ENCODE measurements around the gene SIN3B. TPM values are rescaled to one million over a fixed set of nuclear protein-coding genes. Genes with fewer than 3 reads are reported as not detected.
"Not testable (repeated sequence)": the region's sequence is repeated elsewhere in the genome, so short reads cannot be mapped to it uniquely, and the experiment has no call there.

SIN3B gene, protein sequence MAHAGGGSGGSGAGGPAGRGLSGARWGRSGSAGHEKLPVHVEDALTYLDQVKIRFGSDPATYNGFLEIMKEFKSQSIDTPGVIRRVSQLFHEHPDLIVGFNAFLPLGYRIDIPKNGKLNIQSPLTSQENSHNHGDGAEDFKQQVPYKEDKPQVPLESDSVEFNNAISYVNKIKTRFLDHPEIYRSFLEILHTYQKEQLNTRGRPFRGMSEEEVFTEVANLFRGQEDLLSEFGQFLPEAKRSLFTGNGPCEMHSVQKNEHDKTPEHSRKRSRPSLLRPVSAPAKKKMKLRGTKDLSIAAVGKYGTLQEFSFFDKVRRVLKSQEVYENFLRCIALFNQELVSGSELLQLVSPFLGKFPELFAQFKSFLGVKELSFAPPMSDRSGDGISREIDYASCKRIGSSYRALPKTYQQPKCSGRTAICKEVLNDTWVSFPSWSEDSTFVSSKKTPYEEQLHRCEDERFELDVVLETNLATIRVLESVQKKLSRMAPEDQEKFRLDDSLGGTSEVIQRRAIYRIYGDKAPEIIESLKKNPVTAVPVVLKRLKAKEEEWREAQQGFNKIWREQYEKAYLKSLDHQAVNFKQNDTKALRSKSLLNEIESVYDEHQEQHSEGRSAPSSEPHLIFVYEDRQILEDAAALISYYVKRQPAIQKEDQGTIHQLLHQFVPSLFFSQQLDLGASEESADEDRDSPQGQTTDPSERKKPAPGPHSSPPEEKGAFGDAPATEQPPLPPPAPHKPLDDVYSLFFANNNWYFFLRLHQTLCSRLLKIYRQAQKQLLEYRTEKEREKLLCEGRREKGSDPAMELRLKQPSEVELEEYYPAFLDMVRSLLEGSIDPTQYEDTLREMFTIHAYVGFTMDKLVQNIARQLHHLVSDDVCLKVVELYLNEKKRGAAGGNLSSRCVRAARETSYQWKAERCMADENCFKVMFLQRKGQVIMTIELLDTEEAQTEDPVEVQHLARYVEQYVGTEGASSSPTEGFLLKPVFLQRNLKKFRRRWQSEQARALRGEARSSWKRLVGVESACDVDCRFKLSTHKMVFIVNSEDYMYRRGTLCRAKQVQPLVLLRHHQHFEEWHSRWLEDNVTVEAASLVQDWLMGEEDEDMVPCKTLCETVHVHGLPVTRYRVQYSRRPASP
- total RNA-seq: 47.8 TPM

GRCh38 chr19:16829010-16829821 is at the start of gene SIN3B:
SIN3B (plus strand) TSS chr19:16829398; CDS start chr19:16829421, 23 bp downstream.
- DNase-seq: peak; percentile 76

DNA sequence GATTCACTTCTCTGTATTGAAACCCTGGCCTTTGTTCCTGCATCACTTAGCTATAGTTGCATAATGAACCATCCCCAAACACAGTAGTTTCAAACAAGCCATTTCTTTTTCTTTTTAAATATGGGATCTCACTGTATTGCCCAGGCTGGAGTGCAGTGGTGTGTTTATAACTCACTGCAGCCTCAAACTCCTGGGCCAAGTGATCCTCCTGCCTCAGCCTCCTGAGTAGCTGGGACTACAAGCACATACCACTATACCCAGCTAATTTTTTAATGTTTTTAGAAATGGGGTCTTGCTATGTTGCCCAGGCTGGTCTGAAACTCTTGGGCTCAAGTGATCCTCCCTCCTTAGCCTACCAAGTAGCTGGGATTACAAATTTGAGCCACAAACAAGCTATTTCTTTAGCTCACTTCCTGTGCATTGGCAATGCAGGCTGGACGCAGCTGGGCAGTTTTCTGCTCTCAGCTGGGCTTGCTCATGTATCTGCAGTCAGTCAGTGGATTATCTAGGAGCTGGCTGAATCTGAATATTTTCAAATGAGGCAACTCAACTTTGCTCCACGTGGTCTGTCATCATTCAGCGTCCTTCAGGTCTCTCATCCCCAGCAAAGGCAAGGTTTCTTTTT is 49.5 kb upstream of the SIN3B start:
- no peak for DNase-seq

DNA sequence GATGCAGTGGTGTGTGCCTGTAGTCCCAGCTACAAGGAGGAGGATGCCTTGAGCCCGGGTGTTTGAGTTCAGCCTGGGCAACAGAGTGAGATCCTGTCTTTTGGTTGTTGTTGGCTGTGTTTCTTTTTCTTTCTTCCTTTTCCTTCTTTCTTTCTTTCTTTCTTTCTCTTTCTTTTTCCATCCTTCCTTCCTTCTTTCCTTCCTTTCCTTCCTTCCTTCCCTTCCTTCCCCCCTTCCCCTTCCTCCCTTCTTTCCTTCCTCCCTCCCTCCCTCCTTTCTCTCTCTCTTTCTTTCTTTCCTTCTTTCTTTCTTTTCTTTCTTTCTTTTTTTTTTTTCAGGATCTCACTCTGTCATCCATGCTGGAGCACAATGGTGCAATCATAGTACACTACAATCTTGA is 46.5 kb upstream of the SIN3B start:
- no peak for DNase-seq

- no peak for DNase-seq
Measured at GRCh38 chr19:16788479-16788878, 40.7 kb upstream of the SIN3B start.

- DNase-seq: no peak
Measured at GRCh38 chr19:16789238-16789637, 40.0 kb upstream of the SIN3B start.

- no peak for DNase-seq
Measured at GRCh38 chr19:16790051-16790450, 39.1 kb upstream of the SIN3B start.

- DNase-seq: no peak
Measured at GRCh38 chr19:16791942-16792341, 37.3 kb upstream of the SIN3B start.

DNA sequence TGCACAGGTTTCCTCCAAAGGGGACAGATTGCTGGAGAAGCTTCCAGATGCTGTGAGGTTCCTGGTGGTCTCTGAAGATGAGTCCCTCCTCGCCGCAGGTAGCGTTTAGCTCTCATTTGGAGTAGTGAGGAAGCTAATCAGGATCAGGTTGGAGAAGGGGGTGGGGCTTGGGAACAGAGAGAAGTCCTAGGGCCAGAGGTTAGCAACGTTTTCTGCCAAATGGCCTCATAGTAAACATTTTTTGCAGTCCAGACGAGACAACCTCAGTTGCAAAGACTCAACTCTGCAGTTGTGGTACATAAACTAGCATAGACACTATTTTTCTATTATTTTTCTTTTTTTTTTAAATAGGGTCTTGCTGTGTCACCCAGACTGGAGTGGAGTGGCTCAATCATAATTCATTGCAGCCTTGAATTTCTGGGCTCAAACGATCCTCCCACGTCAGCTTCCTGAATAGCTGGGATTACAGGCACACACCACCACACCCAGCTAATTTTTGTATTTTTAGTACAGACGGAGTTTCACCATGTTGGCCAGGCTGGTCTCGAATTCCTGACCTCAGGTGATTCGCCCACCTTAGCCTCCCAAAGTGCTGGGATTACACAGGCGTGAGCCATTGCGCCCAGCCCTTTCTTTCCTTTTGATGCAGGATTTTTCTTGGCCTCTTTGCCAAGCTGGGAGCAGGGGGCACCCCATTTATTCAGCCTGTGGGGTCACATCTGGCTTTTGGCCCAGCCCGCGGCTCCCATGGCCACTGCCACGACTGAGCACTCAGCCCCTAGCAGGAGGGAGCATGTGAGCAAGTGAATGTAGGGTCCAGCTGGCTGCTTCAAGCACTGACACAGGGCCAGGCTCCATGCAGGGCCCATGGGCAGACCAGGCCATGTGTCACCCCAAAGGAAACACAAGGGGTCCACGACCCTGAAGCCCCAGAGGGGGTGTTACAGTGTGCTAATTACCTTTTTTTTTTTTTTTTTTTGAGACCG is 34.4 kb upstream of the SIN3B start:
- DNase-seq: no peak

DNA sequence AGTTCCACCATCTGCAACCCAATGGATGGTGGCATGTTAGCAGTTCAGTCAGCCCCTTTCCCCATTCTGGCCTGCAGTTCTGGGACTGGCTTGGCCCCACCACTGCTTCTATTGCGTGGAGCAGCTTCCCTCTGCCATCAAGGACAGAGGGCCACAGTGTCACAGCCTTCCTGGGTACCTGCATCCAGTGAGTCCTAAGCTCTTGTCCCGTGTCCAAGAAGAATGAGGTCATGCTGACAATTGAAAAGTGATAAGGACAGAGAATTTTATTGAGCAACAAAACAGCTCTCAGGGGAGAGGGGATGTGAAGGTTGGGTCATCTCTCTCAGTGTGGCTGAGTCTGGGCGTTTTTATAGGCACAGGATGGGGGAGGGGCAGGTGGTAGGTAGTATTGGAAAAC is 33.5 kb upstream of the SIN3B start:
- DNase-seq: no peak

DNA sequence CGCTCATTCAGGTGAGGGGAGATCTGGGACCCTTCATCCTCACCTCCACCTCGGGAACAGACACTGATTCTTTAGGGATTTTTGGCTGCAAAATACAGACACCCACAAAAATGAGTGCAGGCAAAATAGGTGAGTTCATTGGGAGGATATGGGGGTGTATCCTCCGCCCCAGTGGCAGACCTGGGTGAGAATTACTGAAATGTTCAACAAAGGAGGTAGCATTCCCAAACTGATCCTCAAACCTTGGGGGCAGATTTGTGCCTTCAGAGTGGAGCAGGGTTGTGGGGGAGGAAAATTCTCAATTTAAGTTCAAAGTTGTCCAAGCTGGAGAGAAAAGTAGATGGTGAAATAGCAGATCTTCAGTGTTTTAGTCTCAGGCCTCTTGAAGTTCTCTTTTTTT is 31.3 kb upstream of the SIN3B start:
- no peak for DNase-seq

- not testable (repeated sequence) for DNase-seq
Measured at GRCh38 chr19:16798326-16798725, 30.9 kb upstream of the SIN3B start.

DNA sequence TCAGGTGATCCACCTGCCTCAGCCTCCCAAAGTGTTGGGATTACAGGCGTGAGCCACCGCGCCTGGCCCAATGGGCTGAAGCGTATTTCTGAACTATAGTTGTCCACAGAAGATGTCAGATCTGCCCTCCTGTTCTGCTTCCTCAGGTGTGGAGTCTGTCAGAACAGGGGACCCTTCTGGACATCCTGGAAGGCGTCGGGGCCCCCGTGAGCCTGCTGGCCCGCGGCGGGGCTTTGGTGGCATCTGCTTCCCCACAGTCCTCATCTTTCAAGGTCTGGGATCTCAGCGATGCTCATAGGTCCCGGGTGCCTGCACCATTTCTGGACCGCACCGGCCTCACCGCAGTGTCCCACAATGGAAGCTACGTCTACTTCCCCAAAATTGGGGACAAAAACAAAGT is 29.5 kb upstream of the SIN3B start:
- DNase-seq: no peak

DNA sequence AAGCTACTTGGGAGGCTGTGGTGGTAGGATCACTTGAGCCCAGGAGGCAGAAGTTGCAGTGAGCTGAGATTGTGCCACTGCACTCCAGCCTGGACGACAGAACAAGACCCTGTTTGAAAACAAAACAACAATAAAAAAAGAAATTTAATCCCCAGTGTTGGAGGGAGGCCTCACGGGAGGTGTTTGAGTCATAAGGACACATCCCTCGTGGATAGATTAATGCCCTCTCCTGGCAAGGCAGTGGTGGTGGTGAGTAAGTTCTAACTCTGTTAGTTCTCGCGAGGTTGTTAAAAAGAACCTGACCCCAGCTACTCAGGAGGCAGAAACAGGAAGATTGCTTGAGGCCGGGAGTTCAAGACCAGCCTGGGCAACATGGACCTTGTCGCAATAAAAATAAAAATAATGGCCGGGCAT is 27.6 kb upstream of the SIN3B start:
- DNase-seq: no peak

GRCh38 chr19:16804176-16804575 is 25.0 kb upstream of the SIN3B start:
- no peak for DNase-seq

GRCh38 chr19:16807549-16808284 is 21.5 kb upstream of the SIN3B start:
- DNase-seq: no peak

DNA sequence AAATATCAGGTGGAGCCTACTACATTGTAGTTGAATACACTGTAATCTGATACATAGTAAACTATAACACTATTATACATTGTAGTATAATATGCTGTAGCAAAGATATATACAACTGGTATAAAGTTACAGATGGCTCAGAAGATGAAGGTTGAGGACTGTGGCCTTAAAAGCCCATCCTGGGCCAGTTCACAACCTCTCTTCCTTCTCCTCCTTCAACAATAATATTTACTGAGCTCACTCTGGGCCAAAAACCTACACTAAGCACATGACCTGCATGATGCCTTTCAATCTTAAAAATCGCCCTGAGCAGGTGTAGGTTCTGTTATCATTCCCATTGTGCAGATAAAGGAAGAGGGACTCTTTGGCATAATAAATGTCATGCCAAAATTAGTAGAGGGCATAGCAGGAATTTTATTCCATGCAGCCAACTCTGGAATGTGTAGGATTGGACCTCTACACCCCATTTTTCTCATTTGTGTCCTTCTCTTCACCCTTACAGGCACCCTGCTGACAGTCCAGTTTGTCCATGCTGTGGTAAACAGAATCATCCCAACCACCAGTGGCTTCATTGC is 14.6 kb upstream of the SIN3B start:
- DNase-seq: no peak

DNA sequence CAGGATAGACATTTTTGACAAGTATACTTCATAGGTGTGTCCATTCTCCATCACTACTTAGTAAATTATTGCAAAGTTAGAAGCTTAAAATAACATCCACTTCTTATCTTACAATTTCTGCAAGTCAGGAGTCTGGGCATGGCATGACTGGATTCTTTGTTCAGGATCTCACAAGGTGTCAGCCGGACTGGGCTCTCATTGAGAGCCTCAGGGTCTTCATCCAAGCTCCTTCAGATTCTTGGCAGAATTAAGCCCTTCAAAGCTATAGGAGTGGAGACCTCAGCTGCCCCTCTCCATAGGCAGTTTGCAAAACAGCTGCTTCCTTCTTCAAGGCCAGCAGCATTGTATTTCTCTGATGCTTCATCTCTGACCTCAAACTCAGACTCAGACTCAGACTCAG is 9.1 kb upstream of the SIN3B start:
- DNase-seq: no peak

DNA sequence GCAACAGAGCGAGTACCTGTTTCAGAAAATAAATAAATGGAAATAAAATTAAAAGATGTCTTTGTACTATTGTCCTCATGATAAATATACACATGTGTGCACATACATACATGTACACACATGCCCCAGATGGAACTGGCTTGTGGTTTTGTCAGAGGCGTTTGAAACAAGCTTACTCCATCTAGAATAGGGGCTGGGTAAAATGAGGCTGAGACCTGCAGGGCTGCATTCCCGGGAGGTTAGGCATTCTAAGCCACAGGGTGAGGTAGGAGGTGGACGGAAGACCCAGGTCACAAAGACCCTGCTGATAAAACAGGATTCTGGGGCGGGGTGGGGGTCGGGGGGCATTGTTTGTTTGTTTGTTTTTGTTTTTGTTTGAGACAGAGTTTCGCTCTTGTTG is 8.1 kb upstream of the SIN3B start:
- no peak for DNase-seq

DNA sequence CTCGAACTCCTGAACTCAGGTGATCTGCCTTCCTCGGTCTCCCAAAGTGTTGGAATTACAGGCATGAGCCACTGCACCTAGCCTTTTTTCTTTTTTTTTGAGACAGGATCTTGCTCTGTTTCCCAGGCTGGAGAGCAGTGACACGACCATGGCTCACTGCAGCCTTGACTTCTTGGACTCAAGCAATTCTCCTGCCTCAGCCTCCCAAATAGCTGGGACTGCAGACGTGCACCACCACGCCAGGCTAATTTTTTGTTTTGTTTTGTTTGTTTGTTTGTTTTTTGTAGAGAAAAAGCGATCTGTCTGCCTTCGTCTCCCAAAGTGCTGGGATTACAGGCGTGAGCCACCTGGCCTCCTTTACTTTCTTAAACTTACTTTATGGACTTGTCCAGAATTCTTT is 6.5 kb upstream of the SIN3B start:
- no peak for DNase-seq

Data from skin of body (tissue), 2 donors.